GM21717 (cell line): ENCODE results near the gene LARP4B.

Experiments used
- ATAC-seq: cut with Tn5 transposase; IDR thresholded peaks from one replicate; pipeline ENCODE4 v1.9.1; 2021; ENCODE audit warnings: mild to moderate bottlenecking, moderate library complexity; ENCODE audit not compliant: unreplicated experiment

LARP4B gene

DNA sequence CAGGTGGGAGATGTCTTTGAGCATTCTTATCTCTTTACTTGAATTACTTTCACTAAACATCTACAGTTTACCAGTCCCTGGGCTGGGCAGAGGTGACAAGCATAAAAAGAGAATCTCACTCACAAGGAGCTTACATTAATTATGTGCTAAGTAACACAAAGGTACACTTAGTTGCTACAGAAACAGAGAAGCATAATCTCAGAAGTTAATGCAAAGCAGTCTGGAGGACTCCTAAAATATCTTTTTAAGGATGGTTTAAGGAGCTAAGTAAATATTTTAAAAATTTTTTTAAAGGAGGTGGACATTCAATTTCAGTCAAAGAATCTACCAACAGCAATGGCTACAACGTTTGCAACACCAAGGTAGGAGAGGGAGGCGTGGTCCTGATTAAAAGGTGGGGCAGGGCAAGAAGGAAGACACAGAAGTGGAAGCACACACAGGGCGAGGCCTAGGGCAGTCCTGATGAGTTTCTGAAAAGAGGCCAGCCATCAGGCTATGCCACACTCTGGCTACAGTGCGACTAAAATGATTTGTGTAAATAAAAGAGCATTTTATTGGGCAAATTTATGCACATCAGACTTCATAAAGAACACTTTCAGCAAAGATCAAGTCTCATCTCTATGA lies 5.3 kb downstream of the LARP4B start:
- no peak for ATAC-seq

DNA sequence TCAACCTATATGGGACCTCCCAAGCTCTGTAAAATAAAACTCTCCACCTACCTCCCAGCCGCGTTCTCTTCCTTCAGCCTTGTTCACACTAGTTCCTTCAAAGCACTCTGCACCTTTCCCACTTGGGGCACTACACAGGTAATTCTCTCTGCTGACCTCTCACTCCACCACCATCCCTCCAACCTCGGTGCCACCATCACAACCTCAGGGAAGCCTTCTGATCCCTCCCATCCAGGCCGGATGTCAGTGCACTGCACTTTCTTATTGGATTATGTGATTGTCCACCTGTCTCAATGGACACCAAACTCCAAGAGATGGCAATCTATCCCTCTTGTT lies 7.0 kb downstream of the LARP4B start:
- ATAC-seq = no peak

DNA sequence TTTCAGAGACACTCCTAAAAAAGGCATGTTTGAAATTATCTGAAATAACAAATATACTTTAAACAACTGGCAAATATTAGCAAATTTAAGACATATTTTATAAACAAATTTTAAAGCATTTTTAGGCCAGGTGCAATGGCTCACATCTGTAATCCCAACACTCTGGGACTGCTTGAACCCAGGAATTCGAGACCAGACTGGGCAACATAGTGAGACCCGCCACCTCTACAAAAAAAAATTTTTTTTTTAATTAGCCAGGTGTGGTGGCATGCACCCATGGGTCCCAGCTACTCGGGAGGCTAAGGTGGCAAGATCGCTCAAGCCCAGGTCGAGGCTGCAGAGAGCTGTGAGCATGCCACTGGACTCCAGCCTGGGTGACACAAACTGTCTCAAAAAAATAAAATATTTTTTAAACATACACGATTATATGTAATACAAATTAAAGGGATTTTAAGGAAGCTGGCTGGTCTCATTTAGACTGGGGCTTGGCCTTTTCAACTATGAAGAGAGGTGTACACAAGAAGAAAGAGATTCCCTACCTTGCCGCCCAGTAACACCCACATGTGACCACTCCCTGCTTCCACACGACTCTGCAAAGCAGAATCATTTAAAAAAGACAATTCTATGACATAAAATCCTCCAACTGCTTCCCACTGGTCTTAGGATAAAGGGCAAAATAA lies 7.5 kb downstream of the LARP4B start:
- no peak for ATAC-seq

DNA sequence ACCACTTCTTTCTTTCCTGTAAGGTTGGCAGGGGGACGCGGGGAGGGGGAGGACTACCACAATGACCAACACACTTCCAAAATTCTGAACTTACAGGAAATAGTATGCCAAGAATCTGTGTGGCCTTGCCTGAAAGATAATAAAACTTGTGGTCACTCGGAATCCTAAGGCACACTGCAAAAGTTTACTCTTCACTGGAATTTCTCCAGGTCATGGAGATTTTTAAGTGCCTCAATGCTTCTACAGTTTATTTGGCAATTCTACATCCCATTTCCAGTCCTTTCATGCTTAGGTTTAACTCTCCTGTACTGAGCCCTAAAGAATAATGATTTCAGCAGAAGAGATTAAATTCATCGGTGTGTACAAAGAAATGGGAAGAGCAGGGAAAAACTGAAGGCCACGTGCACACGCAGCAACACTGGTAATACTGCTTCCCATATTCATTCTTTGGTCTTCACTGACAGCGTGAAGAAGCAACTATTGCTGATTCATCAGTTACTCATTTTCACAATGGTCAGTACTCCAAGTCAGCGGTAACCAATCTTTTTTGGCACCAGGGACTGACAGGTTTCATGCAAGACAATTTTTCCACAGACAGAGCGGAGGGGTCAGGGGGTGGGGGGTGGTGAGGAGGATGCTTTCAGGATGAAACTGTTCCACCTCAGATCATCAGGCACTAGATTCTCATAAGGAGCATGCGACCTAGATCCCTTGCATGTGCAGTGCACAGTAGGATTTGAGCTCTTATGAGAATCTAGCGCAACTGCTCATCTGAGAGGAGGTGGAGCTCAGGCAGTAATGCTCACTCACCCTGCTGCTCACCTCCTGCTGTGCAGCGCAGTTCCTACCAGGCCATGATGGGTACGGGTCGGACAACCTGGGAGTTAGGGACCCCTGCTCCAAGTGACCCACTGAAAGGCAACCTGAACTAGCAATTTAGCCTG lies 9.8 kb downstream of the LARP4B start:
- ATAC-seq = no peak

DNA sequence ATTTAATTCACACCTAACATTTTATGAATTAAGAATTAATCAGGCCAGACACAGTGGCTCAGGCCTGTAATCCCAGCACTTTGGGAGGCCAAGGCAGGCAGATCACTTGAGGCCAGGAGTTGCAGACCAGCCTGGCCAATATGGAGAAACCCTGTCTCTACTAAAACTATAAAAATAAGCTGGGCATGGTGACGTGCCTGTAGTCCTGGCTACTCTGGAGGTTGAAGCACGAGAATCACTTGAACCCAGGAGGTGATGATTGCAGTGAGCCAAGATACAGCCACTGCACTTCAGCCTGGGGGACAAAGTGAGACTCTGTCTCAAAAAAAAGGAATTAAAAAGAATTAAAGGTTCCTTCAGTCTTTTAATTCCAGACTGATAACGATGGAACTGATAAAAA lies 11.1 kb downstream of the LARP4B start:
- ATAC-seq = no peak

DNA sequence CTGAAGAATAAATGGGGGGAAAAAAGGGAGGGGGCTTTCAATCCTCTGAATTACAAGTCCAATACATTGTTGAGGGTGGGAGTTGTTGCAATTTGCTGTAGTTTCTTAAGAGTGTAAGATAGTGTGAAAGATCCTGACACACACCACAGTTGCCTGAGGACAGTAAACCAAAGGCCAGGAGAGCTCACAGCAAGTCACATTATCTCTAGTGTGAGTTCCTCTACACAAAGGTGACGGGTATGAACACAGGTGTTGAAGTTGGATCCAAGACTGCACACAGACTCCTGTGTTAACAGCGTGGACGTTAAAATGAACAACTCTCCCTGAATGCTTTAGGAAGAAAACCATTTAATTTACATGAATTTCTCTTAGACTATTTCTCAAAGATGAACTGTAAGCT lies 12.0 kb downstream of the LARP4B start:
- ATAC-seq = no peak

DNA sequence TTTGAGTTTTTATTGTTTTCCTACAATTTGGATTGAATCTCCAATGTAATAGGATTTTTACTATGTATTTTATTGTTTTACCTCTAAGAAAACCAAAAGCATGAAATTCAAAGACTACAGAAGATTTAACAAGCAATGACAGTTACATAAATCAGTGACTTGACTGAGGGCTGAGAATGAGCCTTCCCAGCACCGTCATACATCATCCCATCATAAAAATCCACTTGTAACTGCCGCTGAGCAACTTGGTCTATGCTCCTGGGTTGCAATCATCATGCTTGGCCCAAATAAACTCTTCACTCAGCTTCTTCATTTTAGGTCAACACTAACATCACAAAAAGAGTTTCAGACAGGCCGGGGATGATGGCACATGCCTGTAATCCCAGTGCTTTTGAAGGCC lies 13.5 kb downstream of the LARP4B start:
- ATAC-seq = no peak

DNA sequence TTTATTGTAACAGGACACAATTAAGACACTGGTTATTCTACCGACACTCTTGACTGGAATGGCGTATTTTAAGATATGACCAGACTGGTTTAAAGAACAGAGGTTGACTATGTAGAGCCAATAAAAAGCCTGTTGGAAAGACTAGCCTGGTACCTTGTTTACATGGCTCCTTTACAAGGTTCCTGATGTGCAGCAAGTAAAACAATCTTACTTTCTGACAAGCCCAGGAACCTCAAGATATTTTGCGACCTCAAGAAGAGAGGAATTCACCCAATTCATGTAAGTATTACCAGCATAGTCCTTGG lies 14.1 kb downstream of the LARP4B start:
- no peak for ATAC-seq

DNA sequence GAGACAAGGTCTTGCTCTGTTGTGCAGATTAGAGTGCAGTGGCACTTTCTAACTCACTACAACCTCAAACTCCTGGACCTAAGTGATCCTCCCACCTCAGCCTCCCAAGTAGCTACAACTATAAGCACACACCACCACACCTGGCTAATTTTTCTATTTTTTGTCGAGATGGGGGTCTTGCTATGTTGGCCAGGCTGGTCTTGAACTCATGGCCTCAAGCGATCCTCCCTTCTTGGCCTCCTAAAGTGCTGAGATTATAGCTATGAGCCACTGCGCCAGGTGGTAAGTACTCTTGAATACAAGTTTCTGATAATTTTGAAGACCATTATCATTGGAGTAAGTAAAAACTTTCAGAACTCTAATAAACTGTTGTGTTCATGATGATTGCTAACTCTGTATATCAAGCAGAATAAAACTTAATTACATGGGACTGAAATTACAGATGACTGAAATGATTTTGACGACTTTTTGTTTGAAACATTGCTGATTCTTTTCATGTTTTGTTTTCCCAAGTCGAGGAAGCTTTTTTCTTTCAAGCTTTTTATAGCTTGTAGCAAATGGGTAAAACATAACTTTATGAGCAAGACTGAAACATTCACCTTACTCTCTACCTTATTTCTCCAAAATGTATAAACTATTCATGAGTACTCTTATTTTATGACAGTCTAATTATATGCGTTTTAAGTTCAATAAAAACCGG lies 14.6 kb downstream of the LARP4B start:
- no peak for ATAC-seq

DNA sequence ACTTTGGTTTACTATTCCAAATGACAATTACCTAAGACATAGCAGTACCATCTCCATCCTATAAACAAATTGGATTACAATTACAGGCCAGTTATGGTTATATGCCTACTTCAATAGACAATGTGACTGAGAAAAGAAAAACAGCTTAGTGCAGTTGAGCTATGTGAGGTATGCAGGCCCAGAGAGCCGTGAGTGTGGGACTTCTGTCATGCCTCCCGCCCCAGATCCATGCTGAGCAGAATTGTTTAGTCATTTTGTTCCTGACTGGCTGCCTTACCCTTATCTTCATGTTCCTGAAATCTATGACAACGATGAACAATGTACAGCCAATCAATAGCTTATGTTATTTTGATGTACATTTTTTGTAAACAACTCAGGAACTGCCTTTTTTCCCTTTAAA lies 21.7 kb downstream of the LARP4B start:
- no peak for ATAC-seq

DNA sequence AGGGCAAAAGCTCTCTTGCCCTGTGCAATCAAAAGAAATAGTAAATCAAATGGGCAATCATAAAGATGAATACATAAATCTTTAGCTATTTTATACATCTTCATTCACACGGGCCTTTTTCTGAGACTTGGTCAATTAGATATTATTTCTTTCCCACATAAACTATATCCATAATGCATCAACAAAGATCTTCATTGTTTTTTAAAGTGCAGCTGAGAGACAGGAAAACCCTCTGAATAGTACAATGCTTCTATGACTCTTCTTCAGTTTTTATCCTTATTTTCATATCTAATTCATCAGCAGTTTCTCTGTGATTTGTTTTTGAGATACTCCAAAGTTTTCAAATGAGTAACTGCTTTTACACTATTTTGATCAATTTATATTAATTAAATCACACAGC lies 25.5 kb downstream of the LARP4B start:
- ATAC-seq = no peak

DNA sequence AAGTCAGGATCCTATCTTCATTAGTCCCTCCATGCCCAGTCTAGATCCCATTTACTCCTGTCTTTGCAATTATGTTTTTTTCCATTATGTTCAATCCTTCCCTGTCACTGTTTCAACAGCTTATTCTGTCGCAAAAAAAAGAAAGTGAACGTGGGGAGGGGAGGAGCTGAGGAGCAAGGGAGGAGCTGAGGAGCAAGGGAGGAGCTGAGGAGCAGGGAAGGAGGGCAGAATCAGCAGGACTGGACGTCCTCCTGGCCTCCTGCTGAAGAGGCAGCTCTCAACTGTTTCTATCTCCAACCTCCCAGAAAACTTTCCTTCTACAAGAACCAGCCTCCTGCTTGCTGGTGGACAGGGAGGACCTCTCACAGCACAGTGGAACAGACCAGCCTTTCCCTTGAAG lies 26.0 kb downstream of the LARP4B start:
- ATAC-seq = no peak

DNA sequence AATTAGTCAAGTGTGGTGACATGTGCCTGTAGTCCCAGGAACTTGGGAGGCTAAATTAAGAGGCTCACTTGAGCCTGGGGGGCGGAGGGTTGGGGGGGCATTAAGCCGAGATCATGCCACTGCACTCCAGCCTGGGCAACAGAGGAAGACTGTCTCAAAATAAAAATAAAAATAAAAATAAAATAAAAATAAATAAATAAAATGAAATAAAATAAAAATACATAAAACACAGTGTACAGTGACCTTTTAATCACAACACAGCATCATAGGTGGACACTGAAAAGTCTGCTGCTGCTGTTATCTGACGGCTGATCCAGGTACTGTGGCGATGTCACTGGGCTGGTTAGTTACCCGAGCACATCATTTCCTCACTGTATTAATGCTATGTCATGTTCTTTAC lies 27.1 kb downstream of the LARP4B start:
- ATAC-seq = no peak

DNA sequence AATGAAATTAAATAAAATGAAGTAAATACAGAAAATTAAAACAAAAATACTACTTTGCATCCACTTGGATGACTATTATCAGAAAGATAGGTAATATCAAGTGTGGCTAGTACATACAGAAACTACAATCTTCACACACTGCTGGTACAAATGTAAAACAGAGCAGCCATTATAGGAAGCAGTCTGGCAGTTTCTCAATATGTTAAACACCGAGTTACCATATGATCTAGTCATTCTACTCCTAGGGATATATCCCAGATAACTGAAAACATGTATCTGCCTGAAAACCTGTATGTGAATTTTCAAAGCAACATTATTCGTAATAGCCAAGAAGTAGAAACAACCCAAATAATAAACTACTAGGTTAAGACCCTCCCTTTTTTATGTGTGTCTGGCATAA lies 33.4 kb downstream of the LARP4B start:
- no peak for ATAC-seq

DNA sequence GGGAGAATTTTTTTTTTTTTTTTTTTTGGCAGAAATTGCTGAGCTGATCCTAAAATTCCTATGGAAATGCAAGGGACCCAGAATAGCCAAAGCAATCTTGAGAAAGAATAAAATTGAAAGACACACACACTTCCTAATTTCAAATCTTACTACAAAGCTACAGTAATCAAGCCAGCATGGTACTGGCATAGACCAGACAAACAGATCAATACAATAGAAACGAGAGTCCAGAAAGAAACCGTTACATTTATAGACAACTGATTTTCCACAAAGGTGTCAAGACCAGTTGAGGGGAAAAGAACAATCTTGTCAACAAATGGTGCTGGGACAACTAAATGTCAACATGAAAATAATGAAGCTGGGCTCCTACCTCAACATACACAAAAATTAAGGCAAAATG lies 34.5 kb downstream of the LARP4B start:
- no peak for ATAC-seq

DNA sequence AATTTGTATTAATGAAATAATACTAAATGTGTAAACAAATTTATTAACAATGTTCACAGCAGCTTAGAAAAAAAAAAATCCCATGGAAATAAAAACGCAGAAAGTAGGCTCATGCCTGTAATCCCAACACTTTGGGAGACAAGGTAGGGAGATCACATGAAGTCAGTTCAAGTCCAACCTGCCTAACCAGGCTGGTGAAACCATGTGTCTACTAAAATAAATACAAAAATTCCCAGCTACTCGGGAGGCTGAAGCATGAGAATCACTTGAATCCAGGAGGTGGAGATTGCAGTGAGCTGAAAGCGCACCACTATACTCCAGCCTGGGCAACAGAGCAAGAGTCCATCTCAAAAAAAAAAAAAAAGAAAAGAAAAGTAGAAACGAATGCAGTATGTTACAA lies 36.2 kb downstream of the LARP4B start:
- ATAC-seq = no peak

DNA sequence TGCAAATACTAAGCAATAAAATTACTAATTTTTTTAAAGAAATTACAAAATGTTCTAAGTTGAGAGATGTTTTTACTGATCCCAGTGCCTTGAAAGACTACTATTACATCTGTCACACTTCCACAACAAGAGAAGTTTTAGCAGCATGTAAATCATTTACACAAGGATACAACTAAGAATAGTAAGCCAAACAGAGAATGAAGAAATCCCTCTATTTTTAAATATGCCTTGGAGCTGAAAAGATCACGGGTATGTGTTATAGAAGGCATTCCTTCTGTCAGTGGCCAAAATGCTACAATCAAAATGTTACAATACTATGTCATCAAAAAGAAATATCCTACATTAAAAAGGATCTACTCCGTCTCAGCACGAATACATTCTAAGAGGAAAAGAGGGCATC lies 52.6 kb downstream of the LARP4B start:
- no peak for ATAC-seq

DNA sequence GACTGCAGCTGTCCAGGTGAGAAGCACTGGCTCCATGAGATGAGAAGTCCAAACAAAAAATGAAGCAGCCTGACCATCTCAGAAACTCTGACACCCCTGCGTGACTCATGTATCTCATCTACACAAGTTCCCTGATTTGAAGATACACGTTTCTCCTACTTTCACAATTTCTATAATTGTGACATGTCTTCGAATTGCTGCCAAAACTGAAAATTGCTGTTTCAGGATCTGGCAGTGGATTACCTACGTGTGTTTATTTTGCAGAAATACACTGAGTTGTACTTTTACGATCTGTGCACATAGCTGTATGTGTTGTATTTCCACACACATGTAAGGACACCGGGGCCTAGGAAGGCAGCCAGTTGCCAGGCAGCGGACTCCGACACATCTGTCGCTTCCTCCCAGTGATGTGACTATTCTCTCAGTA lies 53.2 kb downstream of the LARP4B start:
- ATAC-seq = no peak

DNA sequence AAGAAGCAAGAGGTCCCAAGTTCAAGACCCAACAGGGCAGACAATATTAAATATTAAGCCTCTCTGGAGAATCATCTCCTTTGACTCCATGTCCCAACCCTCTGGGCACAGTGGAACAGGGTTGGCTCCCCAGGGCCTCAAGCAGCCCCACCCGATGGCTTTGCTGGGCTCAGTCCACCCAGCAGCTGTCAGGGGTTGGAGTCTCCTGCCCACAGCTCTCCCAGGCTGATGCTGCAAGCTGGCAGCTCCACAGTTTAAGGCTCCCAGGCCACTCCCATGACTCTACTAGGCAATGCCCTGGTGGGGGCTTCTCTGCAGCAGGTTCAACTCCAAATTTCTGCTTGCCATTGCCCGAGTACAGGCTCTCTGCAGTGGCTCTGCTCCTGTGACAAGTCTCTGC lies 55.1 kb downstream of the LARP4B start:
- ATAC-seq = no peak

DNA sequence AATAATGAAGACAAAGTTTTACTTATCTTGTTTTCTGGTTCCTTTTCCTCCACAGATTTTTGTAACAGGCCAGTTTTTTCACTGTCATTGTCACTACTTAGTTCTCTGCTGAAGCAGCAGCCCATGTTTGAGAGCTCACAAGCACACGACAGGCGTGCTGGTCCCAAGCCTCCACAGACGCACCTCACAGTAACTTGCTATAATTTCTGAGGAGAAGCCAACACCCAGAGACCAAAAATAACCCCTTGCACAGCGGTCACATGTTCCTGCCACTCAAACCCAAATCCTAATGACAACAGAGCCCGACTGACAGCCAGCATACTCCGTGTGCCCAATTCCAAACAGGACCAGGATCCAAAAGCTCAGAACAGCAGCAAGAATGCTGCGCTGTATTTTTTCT lies 58.5 kb downstream of the LARP4B start:
- ATAC-seq = no peak

DNA sequence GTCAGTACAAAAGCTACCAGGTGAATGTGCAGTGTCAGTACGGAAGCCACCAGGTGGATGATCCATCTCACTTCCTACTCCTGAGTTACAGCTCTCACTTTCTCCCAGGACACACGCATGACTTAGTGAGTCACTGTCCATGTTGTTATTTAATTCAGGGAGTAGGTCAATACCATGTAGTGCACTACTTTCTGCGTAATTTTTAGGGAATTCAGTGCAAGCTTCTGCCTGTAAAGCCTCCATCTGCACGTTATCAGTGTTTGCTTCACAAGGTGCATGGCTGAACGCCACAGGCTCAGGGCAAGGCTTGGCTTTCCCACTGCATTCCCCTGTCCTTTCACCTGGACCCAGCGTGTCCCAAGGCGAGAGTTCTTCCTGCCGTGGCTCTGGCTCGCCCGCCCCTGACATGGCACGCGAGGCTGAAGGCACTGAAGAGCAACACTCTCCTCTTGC lies 59.5 kb downstream of the LARP4B start:
- no peak for ATAC-seq
